ENCODE results near the gene WNT10A. TPM values are rescaled to one million over a fixed set of nuclear protein-coding genes. Genes with fewer than 3 reads are reported as not detected.
"Not testable (repeated sequence)": the region's sequence is repeated elsewhere in the genome, so short reads cannot be mapped to it uniquely, and the experiment has no call there.

WNT10A gene
- total RNA-seq, 1 donor from 2014 or later, result not detected

GRCh38 chr2:218908721-218909619 is 28.3 kb downstream of the WNT10A start:
- DNase-seq (ENCODE audit: low spot score), result peak; percentile 90
- intact Hi-C loops (cut with DNase I), result no loop called here

GRCh38 chr2:218910741-218911140 is 30.1 kb downstream of the WNT10A start:
- DNase-seq (ENCODE audit: low spot score), result no peak
- intact Hi-C loops (cut with DNase I), result no loop called here

- no peak for DNase-seq (ENCODE audit: low spot score)
- intact Hi-C loops (cut with DNase I), result no loop called here
These were observed 39.9 kb downstream of the WNT10A start for GRCh38 chr2:218920504-218920903.

GRCh38 chr2:218924757-218925156 is 44.1 kb downstream of the WNT10A start:
- intact Hi-C loops (cut with DNase I), result no loop called here
- no peak for DNase-seq (ENCODE audit: low spot score)

- intact Hi-C loops (cut with DNase I), result no loop called here
- DNase-seq (ENCODE audit: low spot score), result no peak
These were observed 44.8 kb downstream of the WNT10A start for GRCh38 chr2:218925434-218925833.

- intact Hi-C loops (cut with DNase I), result no loop called here
These were observed 46.8 kb downstream of the WNT10A start for GRCh38 chr2:218927422-218927821.

GRCh38 chr2:218927876-218928275 is 47.2 kb downstream of the WNT10A start:
- no peak for DNase-seq (ENCODE audit: low spot score)
- intact Hi-C loops (cut with DNase I), result no loop called here

More at GRCh38 chr2:218927422-218927821, 46.8 kb downstream of the WNT10A start:
- DNase-seq (ENCODE audit: low spot score), result no peak

- intact Hi-C loops (cut with DNase I); DNase-seq (ENCODE audit: low spot score): not testable (repeated sequence)
These were observed 49.8 kb downstream of the WNT10A start for GRCh38 chr2:218930488-218930887.

GRCh38 chr2:218931751-218932150 is 51.1 kb downstream of the WNT10A start:
- intact Hi-C loops (cut with DNase I); DNase-seq (ENCODE audit: low spot score): not testable (repeated sequence)

Other genes starting within 250 kb of the WNT10A start
- 21.3 TPM for gene ZNF142, start 221.2 kb upstream of the WNT10A start, total RNA-seq
- 36.1 TPM for gene BCS1L, start 221.2 kb upstream of the WNT10A start, total RNA-seq
- 17.5 TPM for gene RNF25, start 208.8 kb upstream of the WNT10A start, total RNA-seq
- 9.0 TPM for gene STK36, start 208.8 kb upstream of the WNT10A start, total RNA-seq
- gene TTLL4, start 170.0 kb upstream of the WNT10A start, total RNA-seq, result 8.6 TPM
- 5.2 TPM for gene CYP27A1, start 98.7 kb upstream of the WNT10A start, total RNA-seq
- 0.13 TPM for gene PRKAG3, start 49.0 kb upstream of the WNT10A start, total RNA-seq
- gene WNT6, start 21.0 kb upstream of the WNT10A start, total RNA-seq, result 0.46 TPM
- not detected for gene CDK5R2, start 78.8 kb downstream of the WNT10A start, total RNA-seq
- not detected for gene FEV, start 104.3 kb downstream of the WNT10A start, total RNA-seq
- not detected for gene CRYBA2, start 112.6 kb downstream of the WNT10A start, total RNA-seq
- gene CFAP65, start 160.7 kb downstream of the WNT10A start, total RNA-seq, result not detected
- gene IHH, start 180.1 kb downstream of the WNT10A start, total RNA-seq, result not detected

Data from cardiac septum (tissue), 1 donor.